ENCODE measurements around the gene SEZ6. TPM values are rescaled to one million over a fixed set of nuclear protein-coding genes. Genes with fewer than 3 reads are reported as not detected.

Gene SEZ6
- total and polyA plus RNA-seq, 7 donors: 0.04 TPM; not detected in 6

- DNase-seq (no peak), ATAC-seq (no peak)
- Histone ChIP-seq H3K4me3 (no peak overlapping the region), H3K4me1 (no peaks in the 10 kb centered on the region), H3K9me3 (no peaks in the 10 kb centered on the region), H3K36me3 (ENCODE audit: insufficient read depth in 1 of 2, low read depth in 1 of 2) (no peaks in the 10 kb centered on the region), H3K27me3 (ENCODE audit: insufficient read depth in 3 of 3, low read length in 2 of 3) (peaks cover 0 to 2% (median 0%) of the 10 kb centered on the region in 3 donors), H3K27ac (no peak overlapping the region)
- intact Hi-C loops (cut with DNase I): no loop called here
- WGBS, 3 donors: 55 to 69% (median 59%) methylated on average over 7 of the region's 7 CpGs
- no peak for TF ChIP-seq CTCF (IDR thresholded peaks at IDR 0.05)
Observed at GRCh38 chr17:29045734-29046472, 40.1 kb upstream of the SEZ6 start.

GRCh38 chr17:29045026-29045425 lies 39.2 kb upstream of the SEZ6 start:
- TF ChIP-seq CTCF (IDR thresholded peaks at IDR 0.05): no peak
- DNase-seq (no peak), ATAC-seq (no peak)
- Histone ChIP-seq H3K27me3 (ENCODE audit: insufficient read depth in 3 of 3, low read length in 2 of 3) (peaks cover 0 to 2% (median 0%) of the 10 kb centered on the region in 3 donors), H3K4me3 (no peak overlapping the region), H3K27ac (no peak overlapping the region), H3K4me1 (peaks cover 4% of the 10 kb centered on the region), H3K36me3 (ENCODE audit: insufficient read depth in 1 of 2, low read depth in 1 of 2) (no peaks in the 10 kb centered on the region), H3K9me3 (no peaks in the 10 kb centered on the region)
- 67 to 92% (median 70%) methylated on average over 4 of the region's 4 CpGs for WGBS, 3 donors
- intact Hi-C loops (cut with DNase I): no loop called here

GRCh38 chr17:29043539-29044145 lies 37.8 kb upstream of the SEZ6 start:
- no peaks in the 10 kb centered on the region for H3K9me3 ChIP-seq
- H3K27me3 ChIP-seq (ENCODE audit: insufficient read depth in 3 of 3, low read length in 2 of 3): peaks cover 0 to 4% (median 0%) of the 10 kb centered on the region in 3 donors
- TF ChIP-seq CTCF (IDR thresholded peaks at IDR 0.05): no peak
- 80 to 81% (median 80%) methylated on average over 3 of the region's 3 CpGs for WGBS, 3 donors
- ATAC-seq (no peak), DNase-seq (no peak)
- peaks cover 5% of the 10 kb centered on the region for H3K4me1 ChIP-seq
- intact Hi-C loops (cut with DNase I): loop anchor here in 1 of 2 donors (5.0 kb wide), 1 partner anchor 61 kb away; no protein-coding TSS in a partner anchor
- no peak overlapping the region for H3K4me3 ChIP-seq
- no peaks in the 10 kb centered on the region for H3K36me3 ChIP-seq (ENCODE audit: insufficient read depth in 1 of 2, low read depth in 1 of 2)
- no peak overlapping the region for H3K27ac ChIP-seq

GRCh38 chr17:29042679-29043538 lies 37.1 kb upstream of the SEZ6 start, which contains the start of gene PIPOX:
PIPOX (plus strand) TSS chr17:29043141; CDS start chr17:29043226, 85 bp downstream.
- H3K27me3 ChIP-seq (ENCODE audit: insufficient read depth in 3 of 3, low read length in 2 of 3): peaks cover 0 to 5% (median 4%) of the 10 kb centered on the region in 3 donors
- WGBS, 3 donors: 38 to 43% (median 41%) methylated on average over 11 to 13 of the region's 13 CpGs
- no peak for DNase-seq
- ATAC-seq: peak in 2 of 4 donors; percentile 21 to 32
- intact Hi-C loops (cut with DNase I): loop anchor here in 1 of 2 donors (5.0 kb wide), 1 partner anchor 61 kb away; no protein-coding TSS in a partner anchor
- H3K9me3 ChIP-seq: no peaks in the 10 kb centered on the region
- peaks cover 5% of the 10 kb centered on the region for H3K4me1 ChIP-seq
- H3K36me3 ChIP-seq (ENCODE audit: insufficient read depth in 1 of 2, low read depth in 1 of 2): no peaks in the 10 kb centered on the region
- H3K4me3 ChIP-seq: peak within 1 kb of the TSS; percentile 18
- no peak for TF ChIP-seq CTCF (IDR thresholded peaks at IDR 0.05)
- H3K27ac ChIP-seq: no peak within 1 kb of the TSS
